Left cardiac atrium (tissue), 4 donors: ENCODE measurements around the gene RAD18. TPM values are rescaled to one million over a fixed set of nuclear protein-coding genes. Genes with fewer than 3 reads are reported as not detected.

Experiments used
- ATAC-seq, 2 donors: fragments of 200-7000 bp; cut with Tn5 transposase; one replicate each; pipeline ENCODE4 v1.9.1; 2020; ENCODE audit warnings: mild to moderate bottlenecking in 2 of 2, moderate library complexity in 2 of 2
- DNase-seq: peaks from one replicate; pipeline ENCODE4 v3.0.0-alpha.2; 2020
- intact Hi-C, 2 donors: fragments of 100-400 bp; cut with DNase I; formaldehyde crosslinking; loops; one replicate each; pipeline versions ENCODE4 v1.14.1 to v1.15.1; 2022 to 2023
- total RNA-seq, 2 donors: library from RNA; stranded (reverse); fragmentation: NEBNext Ultra II Directional; extraction: Animal tissue kit (Norgen Biotek cat#: 25700); gene quantifications; one replicate each; pipeline ENCODE4 v1.2.1, GENCODE V29; 2021
- donor health status: DM: no; HTN: yes; CAD: no.
- donor health status: DM: no; HTN: yes; CAD: no; lungs with severe emphysema.
- donor health status: DM: yes; HTN: yes; CAD: no.
- donor health status: Dilated cardiomyopathy.

Gene RAD18
- total RNA-seq, 2 donors from 2014 or later, result 4.2 to 13.5 TPM

- ATAC-seq (peak; percentile 88 to 95), DNase-seq (no peak)
- intact Hi-C loops, result no loop called here
Measured at GRCh38 chr3:8937064-8938020, 25.9 kb downstream of the RAD18 start.

- no peak for DNase-seq
- intact Hi-C loops, result no loop called here
- ATAC-seq, result no peak
Measured at GRCh38 chr3:8932507-8932906, 30.8 kb downstream of the RAD18 start.

GRCh38 chr3:8931342-8931741, 31.9 kb downstream of the RAD18 start:
- no peak for ATAC-seq
- intact Hi-C loops, result no loop called here
- DNase-seq, result no peak

GRCh38 chr3:8929860-8930259, 33.4 kb downstream of the RAD18 start:
- ATAC-seq (no peak), DNase-seq (no peak)
- intact Hi-C loops, result no loop called here

- intact Hi-C loops, result no loop called here
- DNase-seq (no peak), ATAC-seq (no peak)
Measured at GRCh38 chr3:8914491-8914890, 48.8 kb downstream of the RAD18 start.

- ATAC-seq (no peak), DNase-seq (no peak)
- intact Hi-C loops, result no loop called here
Measured at GRCh38 chr3:8911781-8912180, 51.5 kb downstream of the RAD18 start.

- DNase-seq (no peak), ATAC-seq (no peak)
- intact Hi-C loops, result no loop called here
Measured at GRCh38 chr3:8909160-8909559, 54.1 kb downstream of the RAD18 start.

- intact Hi-C loops, result no loop called here
- ATAC-seq, result no peak
- no peak for DNase-seq
Measured at GRCh38 chr3:8903191-8903590, 60.1 kb downstream of the RAD18 start.

- ATAC-seq (no peak), DNase-seq (no peak)
- intact Hi-C loops, result no loop called here
Measured at GRCh38 chr3:8900869-8901268, 62.4 kb downstream of the RAD18 start.

- intact Hi-C loops, result no loop called here
- no peak for DNase-seq
- peak in 1 of 2 donors; percentile 30 for ATAC-seq
Measured at GRCh38 chr3:8899876-8900460, 63.3 kb downstream of the RAD18 start.

GRCh38 chr3:8895829-8896228, 67.4 kb downstream of the RAD18 start:
- intact Hi-C loops, result no loop called here
- DNase-seq, result no peak
- ATAC-seq, result no peak

- DNase-seq (no peak), ATAC-seq (no peak)
- intact Hi-C loops, result no loop called here
Measured at GRCh38 chr3:8893001-8893400, 70.3 kb downstream of the RAD18 start.

GRCh38 chr3:8891774-8892173, 71.5 kb downstream of the RAD18 start:
- intact Hi-C loops, result no loop called here
- DNase-seq, result no peak
- no peak for ATAC-seq

GRCh38 chr3:8891303-8891702, 72.0 kb downstream of the RAD18 start:
- DNase-seq, result no peak
- no peak for ATAC-seq
- intact Hi-C loops, result no loop called here

- ATAC-seq (peak in 1 of 2 donors; percentile 30), DNase-seq (no peak)
- intact Hi-C loops, result no loop called here
Measured at GRCh38 chr3:8888301-8888915, 74.9 kb downstream of the RAD18 start.

- ATAC-seq (peak in 1 of 2 donors; percentile 52), DNase-seq (no peak)
- intact Hi-C loops, result no loop called here
Measured at GRCh38 chr3:8887435-8888300, 75.6 kb downstream of the RAD18 start.

- ATAC-seq (no peak), DNase-seq (no peak)
- intact Hi-C loops, result no loop called here
Measured at GRCh38 chr3:8886546-8886945, 76.7 kb downstream of the RAD18 start.

- intact Hi-C loops, result no loop called here
- no peak for DNase-seq
- ATAC-seq, result no peak
Measured at GRCh38 chr3:8885536-8886316, 77.5 kb downstream of the RAD18 start.
